ENCODE measurements around the gene HOXC6. TPM values are rescaled to one million over a fixed set of nuclear protein-coding genes. Genes with fewer than 3 reads are reported as not detected.

The HOXC6 gene
- total RNA-seq, 1 donor from 2014 or later: 1.4 TPM

GRCh38 chr12:54024127-54024526, 4.1 kb upstream of the HOXC6 start:
- Histone ChIP-seq H3K4me1 (no peaks in the 10 kb centered on the region), H3K27ac (no peak overlapping the region), H3K4me3 (no peak overlapping the region), H3K36me3 (no peaks in the 10 kb centered on the region), H3K9me3 (no peaks in the 10 kb centered on the region), H3K27me3 (peaks cover 93% of the 10 kb centered on the region)
- intact Hi-C loops (cut with DNase I): no loop called here
- TF ChIP-seq CTCF (IDR thresholded peaks at IDR 0.05): no peak
- ATAC-seq (no peak), DNase-seq (no peak)

GRCh38 chr12:54024581-54025305, 3.5 kb upstream of the HOXC6 start:
- no peaks in the 10 kb centered on the region for H3K9me3 ChIP-seq
- no peak overlapping the region for H3K27ac ChIP-seq
- H3K4me3 ChIP-seq: no peak overlapping the region
- H3K27me3 ChIP-seq: peaks cover 91% of the 10 kb centered on the region
- intact Hi-C loops (cut with DNase I): no loop called here
- no peak for ATAC-seq
- H3K4me1 ChIP-seq: no peaks in the 10 kb centered on the region
- no peak for TF ChIP-seq CTCF (IDR thresholded peaks at IDR 0.05)
- no peak for DNase-seq
- no peaks in the 10 kb centered on the region for H3K36me3 ChIP-seq

- TF ChIP-seq CTCF (IDR thresholded peaks at IDR 0.05): no peak
- H3K9me3 ChIP-seq: no peaks in the 10 kb centered on the region
- ATAC-seq: no peak
- intact Hi-C loops (cut with DNase I): no loop called here
- no peak overlapping the region for H3K4me3 ChIP-seq
- no peak for DNase-seq
- no peaks in the 10 kb centered on the region for H3K36me3 ChIP-seq
- peaks cover 90% of the 10 kb centered on the region for H3K27me3 ChIP-seq
- H3K27ac ChIP-seq: no peak overlapping the region
- H3K4me1 ChIP-seq: no peaks in the 10 kb centered on the region
Measured at GRCh38 chr12:54025499-54026405, 2.5 kb upstream of the HOXC6 start.

GRCh38 chr12:54026640-54027441, 1.4 kb upstream of the HOXC6 start:
- no peak for TF ChIP-seq CTCF (IDR thresholded peaks at IDR 0.05)
- ATAC-seq: no peak
- intact Hi-C loops (cut with DNase I): no loop called here
- H3K36me3 ChIP-seq: no peaks in the 10 kb centered on the region
- no peak overlapping the region for H3K4me3 ChIP-seq
- H3K27me3 ChIP-seq: peaks cover 91% of the 10 kb centered on the region
- DNase-seq: no peak
- H3K27ac ChIP-seq: no peak overlapping the region
- no peaks in the 10 kb centered on the region for H3K4me1 ChIP-seq
- H3K9me3 ChIP-seq: no peaks in the 10 kb centered on the region

- no peak overlapping the region for H3K4me3 ChIP-seq
- intact Hi-C loops (cut with DNase I): no loop called here
- H3K27me3 ChIP-seq: peaks cover 92% of the 10 kb centered on the region
- ATAC-seq (no peak), DNase-seq (no peak)
- no peaks in the 10 kb centered on the region for H3K36me3 ChIP-seq
- H3K27ac ChIP-seq: no peak overlapping the region
- TF ChIP-seq CTCF (IDR thresholded peaks at IDR 0.05): no peak
- no peaks in the 10 kb centered on the region for H3K4me1 ChIP-seq
- H3K9me3 ChIP-seq: no peaks in the 10 kb centered on the region
Measured at GRCh38 chr12:54027442-54027786, 826 bp upstream of the HOXC6 start.

Data from upper lobe of right lung (tissue), 1 donor.